GM21515 (cell line): ENCODE results near the gene SCYL3.
"Not testable (repeated sequence)": the region's sequence is repeated elsewhere in the genome, so short reads cannot be mapped to it uniquely, and the experiment has no call there.

ENCODE experiments used
- ATAC-seq: cut with Tn5 transposase; IDR thresholded peaks from one replicate; pipeline ENCODE4 v1.9.1; 2021; ENCODE audit not compliant: unreplicated experiment

SCYL3 gene

GRCh38 chr1:169893645-169894423, at the start of gene SCYL3:
SCYL3 (minus strand) TSS chr1:169893896; CDS start chr1:169888840, 5,056 bp downstream.
- peak; percentile 91 for ATAC-seq

GRCh38 chr1:169941982-169942830, 48.5 kb upstream of the SCYL3 start:
- no peak for ATAC-seq

- no peak for ATAC-seq
Observed at GRCh38 chr1:169933984-169934725, 40.5 kb upstream of the SCYL3 start.

GRCh38 chr1:169931795-169932231, 38.1 kb upstream of the SCYL3 start:
- ATAC-seq: no peak

GRCh38 chr1:169929210-169929526, 35.5 kb upstream of the SCYL3 start:
- ATAC-seq: no peak

GRCh38 chr1:169928438-169929209, 34.9 kb upstream of the SCYL3 start:
- peak; percentile 74 for ATAC-seq

- no peak for ATAC-seq
Observed at GRCh38 chr1:169925505-169926482, 32.1 kb upstream of the SCYL3 start.

GRCh38 chr1:169924829-169925228, 31.1 kb upstream of the SCYL3 start:
- no peak for ATAC-seq

GRCh38 chr1:169924063-169924462, 30.4 kb upstream of the SCYL3 start:
- no peak for ATAC-seq

- no peak for ATAC-seq
Observed at GRCh38 chr1:169921080-169921479, 27.4 kb upstream of the SCYL3 start.

GRCh38 chr1:169918927-169919326, 25.2 kb upstream of the SCYL3 start:
- no peak for ATAC-seq

GRCh38 chr1:169918220-169918619, 24.5 kb upstream of the SCYL3 start:
- not testable (repeated sequence) for ATAC-seq

- no peak for ATAC-seq
Observed at GRCh38 chr1:169915150-169915549, 21.5 kb upstream of the SCYL3 start.

GRCh38 chr1:169914531-169914930, 20.8 kb upstream of the SCYL3 start:
- no peak for ATAC-seq

GRCh38 chr1:169909499-169909898, 15.8 kb upstream of the SCYL3 start:
- ATAC-seq: no peak

- no peak for ATAC-seq
Observed at GRCh38 chr1:169906938-169907337, 13.2 kb upstream of the SCYL3 start.

- ATAC-seq: no peak
Observed at GRCh38 chr1:169904834-169905233, 11.1 kb upstream of the SCYL3 start.

- no peak for ATAC-seq
Observed at GRCh38 chr1:169902751-169903150, 9.1 kb upstream of the SCYL3 start.

GRCh38 chr1:169901115-169901514, 7.4 kb upstream of the SCYL3 start:
- no peak for ATAC-seq

GRCh38 chr1:169900571-169900970, 6.9 kb upstream of the SCYL3 start:
- ATAC-seq: no peak
